ENCODE results near the gene BTBD2. TPM values are rescaled to one million over a fixed set of nuclear protein-coding genes. Genes with fewer than 3 reads are reported as not detected.

The BTBD2 gene
- total and polyA plus RNA-seq, 10 of the 15 experiments (the other 5 are each of a cell fraction or from before 2014, with no cell fraction given) = 0.13 to 66.2 (median 10.4) TPM

- H3K27ac ChIP-seq (ENCODE audit: control insufficient read depth, insufficient read depth) = no peak overlapping the region
- intact Hi-C loops (cut with micrococcal nuclease; ENCODE audit: unreplicated experiment) = no loop called here
- no TSS peak for BruUV-seq (replicated peaks)
- FAIRE-seq = no peak
- ChIA-PET CTCF (interaction anchor here (0.6 to 1.4 kb wide), 2 partner anchors 12 to 38 kb away, joined by 4 to 6 read pairs; no protein-coding TSS in a partner anchor), SMC1A (ENCODE audit: uncharacterized antibody, unreplicated experiment) (interaction anchor here (1.3 kb wide), 1 partner anchor 28 kb away, joined by 7 read pairs; no protein-coding TSS in a partner anchor), RAD21 (ENCODE audit: unreplicated experiment) (interaction anchor here (0.6 to 1.1 kb wide), 3 partner anchors 11 to 160 kb away, joined by 3 read pairs; no protein-coding TSS in a partner anchor), POLR2A (interaction anchor here (6.0 kb wide), 1 partner anchor 36 kb away, joined by 110 read pairs; the partner anchor contains the start of gene MOB3A)
- H2AFZ ChIP-seq (ENCODE audit: control insufficient read depth, low read depth, low read length) = no peak overlapping the region
- H3K4me1 ChIP-seq (ENCODE audit: control insufficient read depth, insufficient read depth, low read length) = peaks cover 54% of the 10 kb centered on the region
- H3K36me3 ChIP-seq (ENCODE audit: control insufficient read depth in 2 of 2, insufficient read depth in 2 of 2, low read length in 1 of 2) = no peaks in the 10 kb centered on the region
- no peak overlapping the region for H3K4me3 ChIP-seq
- H3K27me3 ChIP-seq (replicated peaks in 1 of 2; ENCODE audit: control insufficient read depth in 2 of 2, insufficient read depth in 2 of 2, low read length in 1 of 2) = no peaks in the 10 kb centered on the region
- H4K20me1 ChIP-seq (ENCODE audit: control insufficient read depth, insufficient read depth) = no peaks in the 10 kb centered on the region
- in situ Hi-C loops (cut with MboI) = no loop called here
- no peak for ATAC-seq
- DNase-seq (ENCODE audit: low read depth, low spot score) = no peak
- no peak overlapping the region for H3K4me2 ChIP-seq (ENCODE audit: control insufficient read depth, insufficient read depth)
- H3K79me2 ChIP-seq (ENCODE audit: control insufficient read depth, insufficient read depth, low read length) = peaks cover 16% of the 10 kb centered on the region
- TF ChIP-seq MTA2 (IDR thresholded peaks at IDR 0.05; ENCODE audit: low read depth) (no peak), RELA (IDR thresholded peaks at IDR 0.05; ENCODE audit: borderline replicate concordance, partially characterized antibody) (no peak), PAX5 (IDR thresholded peaks at IDR 0.05; ENCODE audit: borderline replicate concordance, low read depth, low read length) (no peak), IRF5 (IDR thresholded peaks at IDR 0.05; ENCODE audit: borderline replicate concordance) (no peak), TCF3 (IDR thresholded peaks at IDR 0.05; ENCODE audit: borderline replicate concordance, insufficient read depth, low read depth, low read length) (no peak), ZNF274 (IDR thresholded peaks at IDR 0.05; ENCODE audit: insufficient read depth, insufficient read length) (no peak), HDAC2 (IDR thresholded peaks at IDR 0.05) (no peak), PAX8 (IDR thresholded peaks at IDR 0.05) (no peak), IRF3 (IDR thresholded peaks at IDR 0.05) (no peak), CTCF (IDR thresholded peaks at IDR 0.05 in 2 of 3, conservative IDR thresholded peaks at IDR 0.05 in 1 of 3; ENCODE audit: control insufficient read depth in 2 of 3, extremely low read depth in 1 of 3, insufficient read depth in 1 of 3, low read depth in 3 of 3, low read length in 3 of 3) (no peak), SKIL (IDR thresholded peaks at IDR 0.05; ENCODE audit: low read depth, poor library complexity, severe bottlenecking) (no peak), TCF12 (IDR thresholded peaks at IDR 0.05; ENCODE audit: low read depth, low read length) (no peak), MEF2A (IDR thresholded peaks at IDR 0.05; ENCODE audit: insufficient read depth, low read depth, low read length) (no peak), ATF3 (IDR thresholded peaks at IDR 0.05; ENCODE audit: borderline replicate concordance, extremely low read depth, low read depth, low read length) (no peak)
- H3K9me3 ChIP-seq (replicated peaks; ENCODE audit: control insufficient read depth, insufficient read depth, low read length) = no peaks in the 10 kb centered on the region
- H3K9ac ChIP-seq (ENCODE audit: control insufficient read depth, insufficient read depth, low read length) = no peak overlapping the region
- WGBS (ENCODE audit: insufficient coverage, insufficient replicate concordance, low lambda C conversion rate, missing lambda C conversion rate) = 56% methylated on average over 5 of the region's 5 CpGs
These were observed 41.3 kb upstream of the BTBD2 start for GRCh38 chr19:2056837-2057192.
